ENCODE data around the gene ANKRD40.
"Not testable (repeated sequence)": the region's sequence is repeated elsewhere in the genome, so short reads cannot be mapped to it uniquely, and the experiment has no call there.

Gene ANKRD40

GRCh38 chr17:50685334-50685665 lies 22.4 kb downstream of the ANKRD40 start:
- no peak for DNase-seq

GRCh38 chr17:50684612-50685333 lies 22.9 kb downstream of the ANKRD40 start:
- no peak for DNase-seq

DNA sequence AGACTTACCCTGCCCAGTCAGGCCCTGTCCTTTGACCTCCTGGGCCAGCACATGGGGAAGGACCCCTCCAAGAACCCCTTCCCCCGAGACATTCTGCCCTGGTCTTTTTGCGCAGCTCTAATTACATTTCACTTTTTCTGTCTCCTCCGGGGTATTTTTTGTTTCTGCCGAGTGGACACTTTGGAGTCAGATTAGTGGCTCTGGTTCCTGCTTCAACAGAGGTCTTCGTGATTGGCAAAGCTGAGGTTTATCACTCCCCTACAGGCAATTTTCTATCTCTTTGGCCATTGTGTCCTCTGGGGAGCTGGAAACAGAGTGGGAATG lies 23.5 kb downstream of the ANKRD40 start:
- no peak for DNase-seq

GRCh38 chr17:50683434-50684287 lies 24.1 kb downstream of the ANKRD40 start:
- no peak for DNase-seq

DNA sequence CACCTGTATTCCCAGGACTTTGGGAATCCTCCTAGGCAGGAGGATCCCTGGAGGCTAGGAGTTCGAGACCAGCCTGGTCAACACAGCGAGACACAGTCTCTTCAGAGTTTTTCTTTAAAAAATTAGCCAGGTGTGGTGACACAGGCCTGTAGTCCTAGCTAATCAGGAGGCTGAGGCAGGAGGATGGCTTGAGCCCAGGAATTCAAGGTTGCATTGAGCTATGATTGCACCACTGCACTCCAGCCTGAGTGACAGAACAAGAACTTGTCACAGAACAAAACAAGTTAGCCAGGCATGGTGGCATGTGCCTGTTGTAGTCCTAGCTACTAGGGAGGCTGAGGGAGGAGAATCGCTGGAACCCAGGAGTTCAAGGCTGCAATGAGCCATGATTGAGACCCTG lies 24.8 kb downstream of the ANKRD40 start:
- no peak for DNase-seq

GRCh38 chr17:50682441-50682840 lies 25.3 kb downstream of the ANKRD40 start:
- no peak for DNase-seq

- peak; percentile 71 for DNase-seq
These were observed 26.2 kb downstream of the ANKRD40 start for GRCh38 chr17:50681263-50682200.

GRCh38 chr17:50680543-50681262 lies 27.0 kb downstream of the ANKRD40 start:
- DNase-seq: not testable (repeated sequence)

DNA sequence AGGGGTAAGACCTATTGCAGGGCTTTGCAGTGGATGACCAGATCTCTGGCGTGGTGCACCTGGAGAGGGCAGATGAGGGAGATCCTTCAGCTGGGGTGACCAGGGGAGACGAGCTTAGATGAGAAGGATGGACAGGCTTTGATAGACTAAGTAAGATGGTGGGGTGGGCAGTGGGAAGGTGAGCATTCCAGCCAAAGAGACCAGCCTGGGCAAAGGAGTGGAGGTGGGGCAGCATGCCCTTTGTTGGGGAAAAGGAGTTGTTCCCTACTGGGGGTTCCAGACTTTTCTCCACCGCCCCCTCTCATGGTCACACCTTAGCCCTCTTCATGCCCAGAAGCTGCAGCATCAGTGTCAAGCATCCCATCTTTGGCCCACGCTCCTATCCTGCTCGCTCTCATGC lies 27.6 kb downstream of the ANKRD40 start:
- no peak for DNase-seq

DNA sequence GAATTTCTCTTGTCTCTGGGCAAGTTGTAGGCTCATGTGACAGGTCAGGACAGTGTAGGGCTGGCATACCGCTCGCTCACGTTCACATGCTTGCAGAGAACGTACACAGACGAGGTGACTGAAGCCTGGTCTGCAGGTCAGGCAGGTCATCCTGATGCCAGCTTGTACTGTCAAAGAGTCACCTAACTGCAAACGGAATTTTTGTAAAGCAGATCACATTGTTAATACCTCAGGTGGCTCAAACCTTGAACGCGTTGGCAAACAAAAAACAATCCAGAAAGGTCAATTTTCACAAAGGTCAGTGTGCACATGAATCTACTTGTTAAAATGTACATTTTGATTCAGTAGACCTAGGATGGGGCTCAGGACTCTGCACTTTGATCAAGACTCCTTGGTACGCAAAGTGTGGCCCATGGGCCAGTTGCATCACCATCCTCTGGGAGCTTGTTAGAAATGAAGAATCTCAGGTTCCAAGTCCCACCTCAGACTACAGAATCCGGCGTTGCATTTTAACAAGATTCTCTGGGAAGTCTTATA lies 28.6 kb downstream of the ANKRD40 start:
- no peak for DNase-seq

DNA sequence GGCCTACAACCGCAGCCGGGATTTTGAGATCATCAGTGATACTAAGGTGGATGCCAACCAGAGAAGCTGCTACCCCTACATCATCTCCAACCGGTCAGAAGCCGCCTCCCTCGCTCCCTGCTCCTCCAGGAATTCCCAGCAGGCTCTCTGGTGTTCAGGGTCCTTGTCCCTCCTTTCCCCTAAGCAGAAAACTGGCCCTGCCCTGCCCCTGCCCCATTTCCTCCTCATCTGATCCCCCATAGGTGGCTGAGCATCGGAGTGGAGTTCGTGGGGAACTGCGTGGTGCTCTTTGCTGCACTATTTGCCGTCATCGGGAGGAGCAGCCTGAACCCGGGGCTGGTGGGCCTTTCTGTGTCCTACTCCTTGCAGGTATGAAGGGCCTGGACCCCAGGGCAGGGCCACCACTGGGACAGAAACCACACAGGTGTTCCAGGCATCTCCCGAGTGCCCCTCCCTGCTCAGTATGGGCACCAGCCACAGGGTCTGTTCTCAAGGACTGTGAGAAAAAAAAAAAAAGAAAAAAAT lies 29.8 kb downstream of the ANKRD40 start:
- DNase-seq: no peak

DNA sequence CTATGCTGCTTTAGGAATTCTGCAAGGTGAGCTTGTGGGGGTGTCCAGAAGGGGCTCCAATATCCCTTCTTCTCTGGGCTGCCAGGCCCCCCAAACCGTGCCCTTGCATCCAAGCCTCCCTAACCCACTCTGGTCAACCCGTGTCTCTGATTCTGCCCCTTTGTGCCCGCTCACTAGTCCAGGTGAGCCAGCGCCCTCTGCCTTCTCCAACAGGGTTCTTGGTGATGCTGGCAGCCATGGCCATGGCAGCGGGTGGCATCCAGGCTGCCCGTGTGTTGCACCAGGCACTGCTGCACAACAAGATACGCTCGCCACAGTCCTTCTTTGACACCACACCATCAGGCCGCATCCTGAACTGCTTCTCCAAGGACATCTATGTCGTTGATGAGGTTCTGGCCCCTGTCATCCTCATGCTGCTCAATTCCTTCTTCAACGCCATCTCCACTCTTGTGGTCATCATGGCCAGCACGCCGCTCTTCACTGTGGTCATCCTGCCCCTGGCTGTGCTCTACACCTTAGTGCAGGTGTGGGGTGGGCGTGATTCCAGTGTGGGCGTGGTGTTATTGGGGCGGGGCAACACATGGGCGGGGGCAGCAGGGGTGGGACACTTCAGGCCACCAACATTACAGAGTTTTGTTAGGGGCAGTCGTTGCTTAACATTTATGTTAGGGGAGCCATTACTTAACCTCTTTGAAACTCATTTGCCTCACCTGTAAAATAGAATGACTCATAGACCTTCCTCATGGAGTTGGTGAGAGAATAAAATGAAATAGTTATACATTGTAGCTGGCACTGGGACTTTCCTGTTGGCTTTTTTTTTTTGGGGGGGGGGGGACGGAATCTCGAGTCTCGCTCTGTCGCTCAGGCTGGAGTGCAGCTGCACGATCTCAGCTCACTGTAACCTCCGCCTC lies 31.4 kb downstream of the ANKRD40 start:
- DNase-seq: no peak

DNA sequence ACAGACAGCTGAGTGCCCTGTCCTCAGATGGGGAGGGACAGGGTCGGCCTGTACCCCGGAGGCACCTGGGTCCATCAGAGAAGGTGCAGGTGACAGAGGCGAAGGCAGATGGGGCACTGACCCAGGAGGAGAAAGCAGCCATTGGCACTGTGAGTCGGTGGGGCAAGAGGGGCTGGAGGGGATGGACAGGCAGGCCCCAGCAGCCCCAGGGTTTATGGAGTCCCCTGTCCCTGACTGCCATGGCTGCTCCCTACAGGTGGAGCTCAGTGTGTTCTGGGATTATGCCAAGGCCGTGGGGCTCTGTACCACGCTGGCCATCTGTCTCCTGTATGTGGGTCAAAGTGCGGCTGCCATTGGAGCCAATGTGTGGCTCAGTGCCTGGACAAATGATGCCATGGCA lies 32.1 kb downstream of the ANKRD40 start:
- no peak for DNase-seq

- DNase-seq: no peak
These were observed 32.5 kb downstream of the ANKRD40 start for GRCh38 chr17:50675190-50675589.

DNA sequence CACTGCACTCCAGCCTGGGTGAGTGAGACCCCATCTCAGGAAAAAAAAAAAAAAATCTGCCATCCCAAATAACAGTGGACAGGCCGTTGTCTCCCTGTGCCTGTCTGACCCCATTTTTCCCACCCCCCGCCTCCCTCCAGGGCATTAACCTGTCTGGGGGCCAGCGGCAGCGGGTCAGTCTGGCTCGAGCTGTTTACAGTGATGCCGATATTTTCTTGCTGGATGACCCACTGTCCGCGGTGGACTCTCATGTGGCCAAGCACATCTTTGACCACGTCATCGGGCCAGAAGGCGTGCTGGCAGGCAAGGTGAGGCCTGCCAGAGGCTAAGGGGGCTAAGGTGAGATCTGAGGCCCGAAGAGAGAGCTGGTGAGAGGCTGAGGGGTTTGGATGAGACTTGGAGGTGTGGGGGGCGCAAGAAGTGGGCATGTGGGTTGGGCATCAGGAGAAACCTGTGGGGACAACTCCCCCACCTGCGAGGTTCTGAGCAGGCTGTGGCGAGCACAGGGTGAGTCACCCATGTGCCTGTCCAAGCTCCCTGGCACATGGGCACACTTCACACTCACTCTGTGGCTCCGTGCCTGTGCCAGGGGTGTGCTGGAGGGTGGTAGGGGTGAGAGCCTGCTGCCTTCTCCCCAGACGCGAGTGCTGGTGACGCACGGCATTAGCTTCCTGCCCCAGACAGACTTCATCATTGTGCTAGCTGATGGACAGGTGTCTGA lies 34.7 kb downstream of the ANKRD40 start:
- DNase-seq: no peak

- DNase-seq: no peak
These were observed 35.6 kb downstream of the ANKRD40 start for GRCh38 chr17:50672071-50672470.

DNA sequence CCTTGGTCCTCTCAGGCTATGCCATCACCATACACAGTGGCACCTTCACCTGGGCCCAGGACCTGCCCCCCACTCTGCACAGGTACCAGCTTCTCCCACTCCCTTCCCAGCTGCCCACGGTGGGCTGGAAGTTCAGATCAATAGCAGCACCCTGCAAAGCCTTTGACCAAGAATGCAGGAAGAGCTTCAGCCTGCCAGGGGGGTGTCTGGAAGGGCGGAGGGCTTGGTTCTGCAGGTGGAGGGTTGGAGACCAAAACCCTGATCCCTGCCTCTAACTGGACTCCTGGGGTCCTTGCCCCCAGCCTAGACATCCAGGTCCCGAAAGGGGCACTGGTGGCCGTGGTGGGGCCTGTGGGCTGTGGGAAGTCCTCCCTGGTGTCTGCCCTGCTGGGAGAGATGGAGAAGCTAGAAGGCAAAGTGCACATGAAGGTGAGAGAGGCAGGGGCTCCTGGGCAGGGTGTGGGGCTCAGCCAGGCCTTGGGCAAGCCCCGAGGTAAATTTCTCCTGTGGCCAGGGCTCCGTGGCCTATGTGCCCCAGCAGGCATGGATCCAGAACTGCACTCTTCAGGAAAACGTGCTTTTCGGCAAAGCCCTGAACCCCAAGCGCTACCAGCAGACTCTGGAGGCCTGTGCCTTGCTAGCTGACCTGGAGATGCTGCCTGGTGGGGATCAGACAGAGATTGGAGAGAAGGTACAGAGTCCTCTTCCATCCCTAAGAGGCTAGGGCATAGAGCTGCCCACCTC lies 38.7 kb downstream of the ANKRD40 start:
- DNase-seq: no peak

GRCh38 chr17:50668025-50668837 lies 39.5 kb downstream of the ANKRD40 start:
- DNase-seq: no peak
